ENCODE results near the gene C10orf53.

DNA sequence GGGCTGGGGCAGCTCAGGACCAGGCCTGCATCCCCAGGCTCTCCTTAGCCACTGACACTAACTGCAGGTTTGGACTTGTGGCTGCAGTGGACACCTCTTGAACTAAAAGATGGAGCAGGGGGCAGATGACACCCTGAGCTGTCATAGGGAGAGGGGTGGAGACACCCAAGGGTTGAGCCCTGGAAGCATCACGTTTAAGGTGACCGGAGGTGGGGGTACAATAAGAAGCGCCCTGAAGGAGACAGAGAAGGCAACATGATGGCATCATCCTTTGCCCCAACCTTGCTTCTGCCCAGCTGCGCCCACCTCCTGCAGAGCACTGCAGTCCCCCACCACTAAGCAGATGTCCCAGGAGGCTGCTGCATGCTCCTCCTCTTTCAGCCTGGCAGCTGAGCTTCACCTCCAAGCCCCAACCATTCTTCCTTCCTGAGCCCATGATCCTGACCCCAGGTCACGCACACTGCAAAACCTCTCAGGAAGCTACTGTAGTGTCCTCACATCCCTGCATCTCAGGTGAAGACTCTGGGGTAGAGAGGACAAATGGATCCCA, 57.2 kb downstream of the C10orf53 start:
- TF ChIP-seq, protein P1, sequence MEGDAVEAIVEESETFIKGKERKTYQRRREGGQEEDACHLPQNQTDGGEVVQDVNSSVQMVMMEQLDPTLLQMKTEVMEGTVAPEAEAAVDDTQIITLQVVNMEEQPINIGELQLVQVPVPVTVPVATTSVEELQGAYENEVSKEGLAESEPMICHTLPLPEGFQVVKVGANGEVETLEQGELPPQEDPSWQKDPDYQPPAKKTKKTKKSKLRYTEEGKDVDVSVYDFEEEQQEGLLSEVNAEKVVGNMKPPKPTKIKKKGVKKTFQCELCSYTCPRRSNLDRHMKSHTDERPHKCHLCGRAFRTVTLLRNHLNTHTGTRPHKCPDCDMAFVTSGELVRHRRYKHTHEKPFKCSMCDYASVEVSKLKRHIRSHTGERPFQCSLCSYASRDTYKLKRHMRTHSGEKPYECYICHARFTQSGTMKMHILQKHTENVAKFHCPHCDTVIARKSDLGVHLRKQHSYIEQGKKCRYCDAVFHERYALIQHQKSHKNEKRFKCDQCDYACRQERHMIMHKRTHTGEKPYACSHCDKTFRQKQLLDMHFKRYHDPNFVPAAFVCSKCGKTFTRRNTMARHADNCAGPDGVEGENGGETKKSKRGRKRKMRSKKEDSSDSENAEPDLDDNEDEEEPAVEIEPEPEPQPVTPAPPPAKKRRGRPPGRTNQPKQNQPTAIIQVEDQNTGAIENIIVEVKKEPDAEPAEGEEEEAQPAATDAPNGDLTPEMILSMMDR (IDR thresholded peaks at IDR 0.05) = no peak
- no peak for TF ChIP-seq TEAD4 (CRISPR knock-in tag; IDR thresholded peaks at IDR 0.05)
- no peak for TF ChIP-seq FOXK1 (CRISPR knock-in tag; IDR thresholded peaks at IDR 0.05)
- TF ChIP-seq SOX15 (CRISPR knock-in tag; IDR thresholded peaks at IDR 0.05) = no peak
- TF ChIP-seq, protein P2, sequence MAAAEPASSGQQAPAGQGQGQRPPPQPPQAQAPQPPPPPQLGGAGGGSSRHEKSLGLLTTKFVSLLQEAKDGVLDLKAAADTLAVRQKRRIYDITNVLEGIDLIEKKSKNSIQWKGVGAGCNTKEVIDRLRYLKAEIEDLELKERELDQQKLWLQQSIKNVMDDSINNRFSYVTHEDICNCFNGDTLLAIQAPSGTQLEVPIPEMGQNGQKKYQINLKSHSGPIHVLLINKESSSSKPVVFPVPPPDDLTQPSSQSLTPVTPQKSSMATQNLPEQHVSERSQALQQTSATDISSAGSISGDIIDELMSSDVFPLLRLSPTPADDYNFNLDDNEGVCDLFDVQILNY (CRISPR knock-in tag; IDR thresholded peaks at IDR 0.05) = no peak
- no peak for TF ChIP-seq JUN (CRISPR knock-in tag; IDR thresholded peaks at IDR 0.05)
- no peak for TF ChIP-seq ELF4 (CRISPR knock-in tag; IDR thresholded peaks at IDR 0.05; ENCODE audit: low read depth)
- TF ChIP-seq, protein P3, sequence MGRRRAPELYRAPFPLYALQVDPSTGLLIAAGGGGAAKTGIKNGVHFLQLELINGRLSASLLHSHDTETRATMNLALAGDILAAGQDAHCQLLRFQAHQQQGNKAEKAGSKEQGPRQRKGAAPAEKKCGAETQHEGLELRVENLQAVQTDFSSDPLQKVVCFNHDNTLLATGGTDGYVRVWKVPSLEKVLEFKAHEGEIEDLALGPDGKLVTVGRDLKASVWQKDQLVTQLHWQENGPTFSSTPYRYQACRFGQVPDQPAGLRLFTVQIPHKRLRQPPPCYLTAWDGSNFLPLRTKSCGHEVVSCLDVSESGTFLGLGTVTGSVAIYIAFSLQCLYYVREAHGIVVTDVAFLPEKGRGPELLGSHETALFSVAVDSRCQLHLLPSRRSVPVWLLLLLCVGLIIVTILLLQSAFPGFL (CRISPR knock-in tag; IDR thresholded peaks at IDR 0.05; ENCODE audit: borderline replicate concordance) = no peak
- TF ChIP-seq, protein P4, sequence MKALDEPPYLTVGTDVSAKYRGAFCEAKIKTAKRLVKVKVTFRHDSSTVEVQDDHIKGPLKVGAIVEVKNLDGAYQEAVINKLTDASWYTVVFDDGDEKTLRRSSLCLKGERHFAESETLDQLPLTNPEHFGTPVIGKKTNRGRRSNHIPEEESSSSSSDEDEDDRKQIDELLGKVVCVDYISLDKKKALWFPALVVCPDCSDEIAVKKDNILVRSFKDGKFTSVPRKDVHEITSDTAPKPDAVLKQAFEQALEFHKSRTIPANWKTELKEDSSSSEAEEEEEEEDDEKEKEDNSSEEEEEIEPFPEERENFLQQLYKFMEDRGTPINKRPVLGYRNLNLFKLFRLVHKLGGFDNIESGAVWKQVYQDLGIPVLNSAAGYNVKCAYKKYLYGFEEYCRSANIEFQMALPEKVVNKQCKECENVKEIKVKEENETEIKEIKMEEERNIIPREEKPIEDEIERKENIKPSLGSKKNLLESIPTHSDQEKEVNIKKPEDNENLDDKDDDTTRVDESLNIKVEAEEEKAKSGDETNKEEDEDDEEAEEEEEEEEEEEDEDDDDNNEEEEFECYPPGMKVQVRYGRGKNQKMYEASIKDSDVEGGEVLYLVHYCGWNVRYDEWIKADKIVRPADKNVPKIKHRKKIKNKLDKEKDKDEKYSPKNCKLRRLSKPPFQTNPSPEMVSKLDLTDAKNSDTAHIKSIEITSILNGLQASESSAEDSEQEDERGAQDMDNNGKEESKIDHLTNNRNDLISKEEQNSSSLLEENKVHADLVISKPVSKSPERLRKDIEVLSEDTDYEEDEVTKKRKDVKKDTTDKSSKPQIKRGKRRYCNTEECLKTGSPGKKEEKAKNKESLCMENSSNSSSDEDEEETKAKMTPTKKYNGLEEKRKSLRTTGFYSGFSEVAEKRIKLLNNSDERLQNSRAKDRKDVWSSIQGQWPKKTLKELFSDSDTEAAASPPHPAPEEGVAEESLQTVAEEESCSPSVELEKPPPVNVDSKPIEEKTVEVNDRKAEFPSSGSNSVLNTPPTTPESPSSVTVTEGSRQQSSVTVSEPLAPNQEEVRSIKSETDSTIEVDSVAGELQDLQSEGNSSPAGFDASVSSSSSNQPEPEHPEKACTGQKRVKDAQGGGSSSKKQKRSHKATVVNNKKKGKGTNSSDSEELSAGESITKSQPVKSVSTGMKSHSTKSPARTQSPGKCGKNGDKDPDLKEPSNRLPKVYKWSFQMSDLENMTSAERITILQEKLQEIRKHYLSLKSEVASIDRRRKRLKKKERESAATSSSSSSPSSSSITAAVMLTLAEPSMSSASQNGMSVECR (CRISPR knock-in tag; IDR thresholded peaks at IDR 0.05; ENCODE audit: borderline replicate concordance) = no peak
- TF ChIP-seq, protein P5, sequence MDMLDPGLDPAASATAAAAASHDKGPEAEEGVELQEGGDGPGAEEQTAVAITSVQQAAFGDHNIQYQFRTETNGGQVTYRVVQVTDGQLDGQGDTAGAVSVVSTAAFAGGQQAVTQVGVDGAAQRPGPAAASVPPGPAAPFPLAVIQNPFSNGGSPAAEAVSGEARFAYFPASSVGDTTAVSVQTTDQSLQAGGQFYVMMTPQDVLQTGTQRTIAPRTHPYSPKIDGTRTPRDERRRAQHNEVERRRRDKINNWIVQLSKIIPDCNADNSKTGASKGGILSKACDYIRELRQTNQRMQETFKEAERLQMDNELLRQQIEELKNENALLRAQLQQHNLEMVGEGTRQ (CRISPR knock-in tag; IDR thresholded peaks at IDR 0.05) = no peak
- no peak for TF ChIP-seq TCF7 (CRISPR knock-in tag; IDR thresholded peaks at IDR 0.05; ENCODE audit: low read depth)

Data from WTC11 (cell line).